HPDE6-E6E7 (cell line): ENCODE results near the gene QRICH1.

ENCODE experiments used
- DNase-seq: peaks from one replicate; pipeline ENCODE4 v3.0.0; 2011; ENCODE audit warnings: missing footprints; ENCODE audit errors: extremely low spot score

The QRICH1 gene, protein sequence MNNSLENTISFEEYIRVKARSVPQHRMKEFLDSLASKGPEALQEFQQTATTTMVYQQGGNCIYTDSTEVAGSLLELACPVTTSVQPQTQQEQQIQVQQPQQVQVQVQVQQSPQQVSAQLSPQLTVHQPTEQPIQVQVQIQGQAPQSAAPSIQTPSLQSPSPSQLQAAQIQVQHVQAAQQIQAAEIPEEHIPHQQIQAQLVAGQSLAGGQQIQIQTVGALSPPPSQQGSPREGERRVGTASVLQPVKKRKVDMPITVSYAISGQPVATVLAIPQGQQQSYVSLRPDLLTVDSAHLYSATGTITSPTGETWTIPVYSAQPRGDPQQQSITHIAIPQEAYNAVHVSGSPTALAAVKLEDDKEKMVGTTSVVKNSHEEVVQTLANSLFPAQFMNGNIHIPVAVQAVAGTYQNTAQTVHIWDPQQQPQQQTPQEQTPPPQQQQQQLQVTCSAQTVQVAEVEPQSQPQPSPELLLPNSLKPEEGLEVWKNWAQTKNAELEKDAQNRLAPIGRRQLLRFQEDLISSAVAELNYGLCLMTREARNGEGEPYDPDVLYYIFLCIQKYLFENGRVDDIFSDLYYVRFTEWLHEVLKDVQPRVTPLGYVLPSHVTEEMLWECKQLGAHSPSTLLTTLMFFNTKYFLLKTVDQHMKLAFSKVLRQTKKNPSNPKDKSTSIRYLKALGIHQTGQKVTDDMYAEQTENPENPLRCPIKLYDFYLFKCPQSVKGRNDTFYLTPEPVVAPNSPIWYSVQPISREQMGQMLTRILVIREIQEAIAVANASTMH

DNA sequence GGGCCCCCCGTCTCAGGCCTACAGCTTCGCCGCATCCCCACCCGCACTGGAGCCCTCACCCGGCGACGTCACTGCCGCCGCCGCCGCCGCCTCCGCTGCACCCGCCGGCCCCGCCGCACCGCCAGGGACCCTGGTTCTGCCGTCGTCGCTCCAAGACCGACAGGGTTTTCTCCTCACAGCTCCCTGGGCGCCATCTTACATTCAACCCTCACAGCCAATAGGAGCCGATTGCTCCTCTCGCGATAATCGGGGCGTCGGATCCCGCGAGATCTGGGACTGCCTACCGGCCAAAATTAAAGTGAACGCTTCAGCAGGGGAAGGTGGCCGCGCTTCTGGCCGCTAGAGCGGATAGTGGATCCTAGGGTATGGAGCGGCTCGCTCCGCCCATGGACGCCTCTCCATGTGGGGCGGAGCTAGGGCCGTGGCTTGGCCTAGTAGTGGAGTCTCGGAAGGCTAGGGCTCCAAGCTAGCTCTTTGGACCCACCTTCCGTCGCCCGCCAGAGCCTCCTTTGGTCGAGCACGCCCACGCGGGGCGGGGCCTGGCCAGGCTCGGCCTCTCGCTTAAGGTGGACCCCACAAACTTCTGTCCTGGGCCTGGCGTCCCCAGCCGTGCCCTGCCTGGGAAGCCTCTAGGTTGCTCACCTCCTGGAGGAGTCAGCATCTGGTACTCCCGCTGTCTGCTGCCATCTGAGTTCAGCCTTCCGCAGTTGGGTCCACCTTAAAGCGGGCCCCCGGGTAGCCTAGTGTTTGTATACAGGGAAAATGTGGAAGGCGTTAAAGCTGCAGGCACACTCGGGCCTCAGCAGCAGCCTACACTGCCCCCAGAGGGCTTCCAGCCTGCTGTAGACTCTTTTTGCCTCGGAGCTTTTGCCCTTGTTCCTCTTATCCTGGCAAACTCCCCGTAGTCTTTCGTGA is at the start of gene QRICH1:
TSS of gene QRICH1 (minus strand) at position 219 of the 915 bp plus-strand sequence. CDS start 17,054 bp downstream, outside the sequence.
- DNase-seq: peak; percentile 77

DNA sequence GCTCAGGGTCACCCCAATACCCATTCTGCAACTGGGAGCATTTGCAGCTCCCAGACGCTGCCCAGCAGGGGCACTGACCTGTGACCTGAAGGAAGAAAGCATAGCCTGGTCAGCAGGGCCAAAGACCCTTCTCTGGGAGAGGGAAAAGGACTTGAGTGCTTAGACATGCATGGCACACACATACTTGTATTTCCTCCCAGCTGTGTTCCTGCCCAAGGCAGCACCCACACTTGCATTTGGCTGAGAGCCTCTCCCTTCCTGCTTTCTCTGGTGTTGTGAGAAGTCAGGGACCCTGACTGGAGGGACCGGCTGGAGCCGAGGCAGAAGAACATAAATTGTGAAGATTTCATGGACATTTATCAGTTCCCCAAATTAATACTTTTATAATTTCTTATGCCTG is 46.2 kb upstream of the QRICH1 start:
- DNase-seq: no peak

DNA sequence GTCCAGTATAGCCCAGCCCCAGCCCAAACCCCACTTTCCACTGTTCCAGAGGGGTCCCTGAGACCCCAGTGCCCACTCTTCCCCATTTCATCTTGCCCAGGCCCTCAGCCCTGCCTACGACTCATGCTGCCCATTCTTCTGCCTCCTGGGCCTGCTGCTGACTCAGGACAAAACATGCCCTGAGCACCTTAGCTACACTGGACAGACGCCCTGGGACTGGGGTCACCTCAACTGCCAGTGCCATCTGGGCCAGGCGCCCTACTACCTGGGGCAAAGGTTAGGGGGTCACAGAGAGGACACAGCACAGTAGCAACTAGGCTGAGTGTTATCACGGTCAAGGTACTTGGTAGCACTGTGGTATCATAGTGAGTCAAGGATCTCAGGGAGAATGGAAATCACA is 41.6 kb upstream of the QRICH1 start:
- DNase-seq: no peak

GRCh38 chr3:49134471-49135265 is 40.8 kb upstream of the QRICH1 start:
- DNase-seq: no peak

DNA sequence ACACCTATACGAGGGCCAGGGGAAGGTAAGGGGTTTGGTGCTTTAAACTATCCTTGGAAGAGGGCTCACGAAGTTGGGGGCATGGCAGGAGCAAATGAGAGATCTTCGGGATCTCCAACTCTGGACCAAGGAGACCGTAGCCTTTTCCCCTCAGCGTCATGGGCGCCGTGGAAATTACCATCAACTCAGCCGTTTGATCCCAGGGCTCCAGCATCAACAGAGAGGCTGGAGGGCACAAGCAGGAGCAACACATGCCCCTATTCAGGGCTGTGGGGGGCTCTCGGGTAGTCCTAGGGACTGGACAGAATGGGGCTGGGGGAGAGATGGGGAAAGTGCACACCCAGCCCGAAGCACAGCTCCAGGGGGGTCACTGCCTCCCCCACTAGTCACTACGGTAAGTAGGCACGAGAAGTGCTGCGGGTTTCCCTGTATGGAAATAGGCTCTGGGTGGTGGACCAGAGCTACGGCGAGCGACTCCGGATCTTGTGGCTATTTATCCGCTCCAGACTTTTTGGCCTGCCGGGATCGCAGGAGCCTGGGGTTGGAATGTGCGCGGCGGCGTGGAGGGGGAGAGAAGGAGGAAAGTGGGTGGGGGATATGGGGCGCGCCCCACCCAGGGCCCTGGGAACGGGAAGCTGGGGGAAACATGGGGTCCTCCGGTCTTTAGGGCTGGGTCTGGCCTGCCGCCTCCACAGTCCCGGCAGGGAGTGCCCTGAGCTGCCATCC is 39.5 kb upstream of the QRICH1 start:
- peak; percentile 54 for DNase-seq

- DNase-seq: no peak
Measured at GRCh38 chr3:49132437-49133225, 38.8 kb upstream of the QRICH1 start, which contains the start of gene LAMB2. LAMB2 (minus strand) TSS chr3:49133050; CDS start chr3:49132867, 183 bp downstream.

- no peak for DNase-seq
Measured at GRCh38 chr3:49132073-49132436, 38.2 kb upstream of the QRICH1 start.

GRCh38 chr3:49131576-49131975 is 37.7 kb upstream of the QRICH1 start:
- no peak for DNase-seq

GRCh38 chr3:49131040-49131439 is 37.2 kb upstream of the QRICH1 start:
- DNase-seq: no peak

GRCh38 chr3:49124991-49125670 is 31.3 kb upstream of the QRICH1 start:
- no peak for DNase-seq

DNA sequence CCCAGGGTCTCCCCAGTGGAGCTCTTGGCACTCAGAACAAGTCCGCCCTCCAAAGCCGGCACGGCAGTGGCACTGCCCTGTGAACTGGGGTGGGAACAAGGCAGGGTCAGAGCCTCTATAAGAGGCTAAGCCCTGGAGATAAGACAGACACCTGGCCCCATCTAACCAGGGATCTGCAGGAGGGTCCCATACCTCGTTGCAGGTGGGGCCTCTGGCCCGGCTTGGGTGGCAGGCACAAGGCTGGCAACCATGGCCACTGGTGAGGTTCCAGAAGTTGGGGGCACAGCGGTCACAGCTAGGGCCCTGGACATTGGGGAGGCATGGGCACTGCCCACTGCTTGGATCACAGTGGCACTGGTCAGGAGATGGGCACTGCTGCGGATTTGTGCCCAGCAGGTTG is 30.3 kb upstream of the QRICH1 start:
- DNase-seq: no peak

DNA sequence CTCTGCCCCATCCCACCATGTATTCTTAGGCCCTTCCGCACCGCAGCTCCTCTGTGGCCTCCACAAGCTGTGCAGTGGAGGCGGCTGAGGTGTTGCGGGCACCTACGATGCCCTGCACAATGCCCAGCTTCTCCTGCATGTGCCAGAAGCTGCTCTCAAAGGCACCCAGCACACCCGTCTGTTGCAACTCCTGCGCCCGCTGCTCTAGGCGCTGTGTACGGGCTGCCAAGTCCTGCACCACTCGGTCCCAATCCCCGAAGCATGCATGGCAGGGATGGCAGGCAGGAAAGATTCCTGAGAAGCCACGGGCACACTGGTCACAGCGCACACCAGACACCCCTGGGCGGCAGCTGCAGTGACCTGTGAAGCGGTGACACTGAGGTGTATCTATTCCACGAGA is 29.8 kb upstream of the QRICH1 start:
- no peak for DNase-seq

- DNase-seq: no peak
Measured at GRCh38 chr3:49122886-49123545, 29.1 kb upstream of the QRICH1 start.

DNA sequence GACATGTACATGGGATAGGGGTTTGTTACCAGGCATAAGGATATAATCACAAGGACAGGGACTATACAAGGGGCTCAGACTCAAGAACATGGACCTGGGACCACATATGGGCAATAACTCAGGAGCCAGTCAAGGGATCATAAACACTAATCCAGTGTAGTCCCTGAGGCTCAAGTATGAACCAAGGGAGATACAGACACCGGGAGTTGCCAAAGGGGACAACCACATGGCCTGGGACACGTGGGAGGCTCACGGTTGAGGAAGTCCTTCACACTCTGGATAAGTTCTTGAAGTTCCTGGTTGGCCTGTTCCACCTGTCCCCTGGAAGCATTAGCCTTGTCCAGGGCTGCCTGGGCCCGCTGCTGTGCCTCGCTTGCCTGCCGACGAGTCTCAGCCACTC is 28.6 kb upstream of the QRICH1 start:
- no peak for DNase-seq

- no peak for DNase-seq
Measured at GRCh38 chr3:49122022-49122421, 28.2 kb upstream of the QRICH1 start.

DNA sequence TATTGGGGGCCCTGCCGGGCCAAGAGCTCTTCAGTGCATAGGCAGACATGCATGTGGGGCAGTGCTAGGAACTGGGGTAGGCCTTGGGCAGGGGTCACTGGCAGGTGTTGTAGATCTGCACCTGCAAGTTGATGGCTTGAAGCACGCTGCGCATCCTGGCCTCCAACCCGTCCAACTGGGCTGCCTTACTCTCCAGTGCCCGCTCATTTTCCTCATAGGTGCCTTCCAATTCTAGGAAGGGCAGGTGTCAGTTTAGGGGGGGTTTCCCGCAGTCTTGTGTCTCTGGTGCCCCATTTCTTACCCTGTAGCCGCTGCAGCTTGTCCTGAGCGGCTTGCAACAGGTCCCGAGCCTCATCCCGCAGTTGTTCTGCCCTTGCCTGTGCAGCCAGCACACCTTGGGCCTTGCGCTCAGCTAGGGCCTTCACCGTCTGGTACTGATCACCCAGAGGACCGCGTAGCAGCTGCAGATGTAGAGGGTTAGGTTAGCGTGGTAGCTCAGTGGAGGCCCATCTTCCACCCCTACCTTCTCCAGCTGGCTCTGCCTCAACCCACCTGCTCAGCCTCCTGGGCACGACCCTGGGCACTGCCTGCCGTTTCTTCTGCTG is 27.4 kb upstream of the QRICH1 start:
- DNase-seq: no peak

GRCh38 chr3:49120438-49121131 is 26.7 kb upstream of the QRICH1 start, which contains the start of gene USP19:
USP19 (minus strand) TSS chr3:49120823; CDS start chr3:49119145, 1,678 bp downstream.
- peak; percentile 63 for DNase-seq
